22Rv1 (cell line): ENCODE results near the gene MRPL42.

Experiments
- ZFX ChIP-seq: fragments of 450-650 bp; IDR thresholded peaks from 2 replicates; pipeline ENCODE4 v1.6.1; 2017; ENCODE audit warnings: antibody characterized with exemption, borderline replicate concordance
- TF ChIP-seq, protein P1 (sequence below): fragments of 450-650 bp; IDR thresholded peaks from 2 replicates; pipeline ENCODE4 v1.5.1; 2017; ENCODE audit warnings: mild to moderate bottlenecking

DNA sequence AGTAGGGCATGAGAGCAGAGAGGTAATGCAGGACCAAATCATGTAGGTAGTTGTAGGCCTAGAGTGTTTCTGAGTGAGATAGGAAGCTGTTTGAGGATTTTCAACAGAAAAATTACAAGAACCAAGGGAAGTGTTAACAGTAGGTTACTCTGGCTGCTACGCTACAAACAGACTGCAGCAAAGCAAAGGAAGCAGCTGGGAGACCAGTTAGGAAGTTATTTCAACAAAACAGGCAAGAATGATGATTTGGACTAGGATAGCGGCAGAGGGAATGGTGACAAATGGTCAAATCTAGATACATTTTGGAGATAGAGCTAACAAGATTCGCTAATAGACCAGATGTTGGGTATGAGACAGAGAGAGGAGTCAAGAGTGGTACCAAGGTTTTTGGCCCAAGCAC lies 26.8 kb downstream of the MRPL42 start:
- TF ChIP-seq, protein P1, sequence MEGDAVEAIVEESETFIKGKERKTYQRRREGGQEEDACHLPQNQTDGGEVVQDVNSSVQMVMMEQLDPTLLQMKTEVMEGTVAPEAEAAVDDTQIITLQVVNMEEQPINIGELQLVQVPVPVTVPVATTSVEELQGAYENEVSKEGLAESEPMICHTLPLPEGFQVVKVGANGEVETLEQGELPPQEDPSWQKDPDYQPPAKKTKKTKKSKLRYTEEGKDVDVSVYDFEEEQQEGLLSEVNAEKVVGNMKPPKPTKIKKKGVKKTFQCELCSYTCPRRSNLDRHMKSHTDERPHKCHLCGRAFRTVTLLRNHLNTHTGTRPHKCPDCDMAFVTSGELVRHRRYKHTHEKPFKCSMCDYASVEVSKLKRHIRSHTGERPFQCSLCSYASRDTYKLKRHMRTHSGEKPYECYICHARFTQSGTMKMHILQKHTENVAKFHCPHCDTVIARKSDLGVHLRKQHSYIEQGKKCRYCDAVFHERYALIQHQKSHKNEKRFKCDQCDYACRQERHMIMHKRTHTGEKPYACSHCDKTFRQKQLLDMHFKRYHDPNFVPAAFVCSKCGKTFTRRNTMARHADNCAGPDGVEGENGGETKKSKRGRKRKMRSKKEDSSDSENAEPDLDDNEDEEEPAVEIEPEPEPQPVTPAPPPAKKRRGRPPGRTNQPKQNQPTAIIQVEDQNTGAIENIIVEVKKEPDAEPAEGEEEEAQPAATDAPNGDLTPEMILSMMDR = no peak
- TF ChIP-seq ZFX = no peak
